ENCODE results near the gene FBLN2.

- no peak for TF ChIP-seq POLR2A (IDR thresholded peaks at IDR 0.05; ENCODE audit: low read depth, low read length)
- no peak for TF ChIP-seq CTCF (conservative IDR thresholded peaks at IDR 0.05; ENCODE audit: low read depth, low read length)
- no peak for TF ChIP-seq MAZ (IDR thresholded peaks at IDR 0.05; ENCODE audit: borderline replicate concordance, low read depth, low read length)
- no peak for TF ChIP-seq MAFK (IDR thresholded peaks at IDR 0.05; ENCODE audit: low read depth, low read length)
Observed at GRCh38 chr3:13605555-13605954, 56.6 kb downstream of the FBLN2 start.

Data from IMR-90 (cell line).